CD4-positive, alpha-beta T cell treated with Interleukin-21 for 1 hour (primary cell): ENCODE data around the gene TUBB1.
"Not testable (repeated sequence)": the region's sequence is repeated elsewhere in the genome, so short reads cannot be mapped to it uniquely, and the experiment has no call there.

Experiments
- DNase-seq: peaks from one replicate; pipeline ENCODE4 v3.0.0-alpha.2; 2020

The TUBB1 gene

GRCh38 chr20:59024111-59024530, 4.9 kb downstream of the TUBB1 start:
- no peak for DNase-seq

- DNase-seq: no peak
Observed at GRCh38 chr20:59025086-59025485, 5.9 kb downstream of the TUBB1 start.

GRCh38 chr20:59025511-59025910, 6.3 kb downstream of the TUBB1 start:
- DNase-seq: no peak

GRCh38 chr20:59026904-59027740, 7.9 kb downstream of the TUBB1 start:
- DNase-seq: no peak

- no peak for DNase-seq
Observed at GRCh38 chr20:59027741-59028320, 8.6 kb downstream of the TUBB1 start.

GRCh38 chr20:59028812-59029211, 9.6 kb downstream of the TUBB1 start:
- DNase-seq: no peak

- no peak for DNase-seq
Observed at GRCh38 chr20:59030911-59031563, 11.8 kb downstream of the TUBB1 start.

- peak; percentile 46 for DNase-seq
Observed at GRCh38 chr20:59031564-59032022, 12.4 kb downstream of the TUBB1 start.

GRCh38 chr20:59032023-59032712, 12.9 kb downstream of the TUBB1 start, which contains the start of gene ATP5F1E:
TSS of gene ATP5F1E (minus strand) at chr20:59032335. CDS start at chr20:59032251, 84 bp downstream.
- peak; percentile 97 for DNase-seq

GRCh38 chr20:59032713-59033059, 13.5 kb downstream of the TUBB1 start:
- no peak for DNase-seq

GRCh38 chr20:59033093-59033492, 13.9 kb downstream of the TUBB1 start:
- no peak for DNase-seq

- no peak for DNase-seq
Observed at GRCh38 chr20:59033616-59034165, 14.5 kb downstream of the TUBB1 start.

- no peak for DNase-seq
Observed at GRCh38 chr20:59035381-59035780, 16.2 kb downstream of the TUBB1 start.

- DNase-seq: no peak
Observed at GRCh38 chr20:59037386-59037785, 18.2 kb downstream of the TUBB1 start.

GRCh38 chr20:59039233-59039632, 20.0 kb downstream of the TUBB1 start:
- no peak for DNase-seq

GRCh38 chr20:59040667-59041066, 21.4 kb downstream of the TUBB1 start:
- DNase-seq: no peak

GRCh38 chr20:59041487-59041886, 22.3 kb downstream of the TUBB1 start:
- DNase-seq: not testable (repeated sequence)

GRCh38 chr20:59042151-59042795, 23.0 kb downstream of the TUBB1 start, which contains the start of gene PRELID3B:
TSS of gene PRELID3B (minus strand) at chr20:59042786. CDS start at chr20:59042730, 56 bp downstream.
- peak; percentile 47 for DNase-seq

GRCh38 chr20:59042796-59043631, 23.8 kb downstream of the TUBB1 start:
- peak; percentile 95 for DNase-seq

GRCh38 chr20:59043698-59044097, 24.5 kb downstream of the TUBB1 start:
- DNase-seq: peak; percentile 36

- peak; percentile 4 for DNase-seq
Observed at GRCh38 chr20:59044295-59044694, 25.1 kb downstream of the TUBB1 start.
